ENCODE data around the gene OXCT1. TPM values are rescaled to one million over a fixed set of nuclear protein-coding genes. Genes with fewer than 3 reads are reported as not detected.
"Not testable (repeated sequence)": the region's sequence is repeated elsewhere in the genome, so short reads cannot be mapped to it uniquely, and the experiment has no call there.

OXCT1 gene
- total RNA-seq, 2 donors from 2014 or later, result 31.2 to 50.2 TPM

DNA sequence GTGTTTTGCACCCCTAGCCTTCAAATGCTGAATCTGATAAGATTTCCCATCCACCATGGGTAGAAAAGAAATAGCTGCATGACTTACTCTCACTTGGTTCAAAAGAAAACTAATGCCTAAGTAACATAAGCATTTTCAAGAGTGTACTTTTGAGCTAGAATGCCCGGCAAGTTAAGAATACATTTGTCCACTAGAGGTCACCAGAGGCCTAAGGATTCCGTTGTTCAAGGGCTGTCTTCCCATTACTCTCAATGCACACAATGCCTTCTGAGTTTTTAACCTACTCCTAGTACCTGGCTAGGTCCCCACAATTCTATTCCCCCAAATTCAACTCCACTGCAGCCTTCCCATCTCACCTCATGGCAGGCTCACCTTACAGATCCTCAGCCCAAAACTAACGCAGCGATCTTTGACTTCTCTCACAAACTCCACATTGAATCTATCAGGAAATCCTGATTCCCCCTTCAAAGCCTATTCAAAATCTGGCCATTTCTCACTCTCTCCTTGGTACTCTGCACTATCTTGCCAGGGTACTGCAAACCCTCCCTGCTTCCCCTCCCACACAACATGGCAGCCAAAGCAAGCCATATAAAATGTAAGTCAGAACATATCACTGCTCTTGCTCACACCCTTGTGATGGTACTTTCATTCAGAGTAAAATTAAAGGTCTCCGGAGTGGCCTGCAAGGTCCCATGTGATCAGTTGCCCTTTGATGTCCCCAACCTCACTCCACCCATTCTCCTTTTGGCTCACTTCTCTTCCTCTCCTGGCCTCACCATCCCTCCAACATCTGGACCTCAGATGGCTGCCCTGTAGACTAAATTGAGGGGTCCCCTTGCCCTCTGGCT, 13.4 kb downstream of the OXCT1 start:
- H3K9me3 Mint-ChIP-seq, result no peaks in the 10 kb centered on the region
- no peaks in the 10 kb centered on the region for H3K27me3 Mint-ChIP-seq
- ATAC-seq, result peak; percentile 64 to 74
- H3K4me3 Mint-ChIP-seq, result no peak overlapping the region
- peaks cover 13% of the 10 kb centered on the region for H3K36me3 Mint-ChIP-seq
- DNase-seq (ENCODE audit: low spot score), result peak; percentile 71
- H3K4me1 Mint-ChIP-seq (ENCODE audit: low read depth in 2 of 2), result peaks cover 4 to 6% of the 10 kb centered on the region in 2 donors
- no peak overlapping the region for H3K27ac Mint-ChIP-seq

DNA sequence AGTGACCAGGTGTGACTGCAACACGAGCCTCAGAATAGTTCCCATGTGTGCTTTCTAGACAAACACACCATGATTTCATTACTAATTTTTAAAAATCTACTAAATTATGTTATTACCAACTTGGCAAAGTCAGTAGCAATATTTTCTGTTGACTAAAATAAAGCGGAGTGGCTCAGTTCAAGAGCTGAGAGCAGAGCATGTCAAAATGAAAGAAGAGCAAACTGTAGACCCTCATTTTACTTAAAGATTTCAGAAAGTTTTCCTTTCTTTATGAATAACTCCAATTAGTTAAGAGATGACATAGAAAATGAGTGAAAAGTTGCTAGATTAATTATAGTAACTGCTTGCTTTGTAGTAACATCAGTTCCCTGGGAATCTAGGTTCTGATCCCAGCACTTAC, 17.9 kb downstream of the OXCT1 start:
- Mint-ChIP-seq H3K4me3 (no peak overlapping the region), H3K27me3 (no peaks in the 10 kb centered on the region), H3K9me3 (no peaks in the 10 kb centered on the region), H3K4me1 (ENCODE audit: low read depth in 2 of 2) (peaks cover 6 to 14% of the 10 kb centered on the region in 2 donors), H3K36me3 (peaks cover 33% of the 10 kb centered on the region), H3K27ac (no peak overlapping the region)
- DNase-seq (ENCODE audit: low spot score) (no peak), ATAC-seq (peak in 1 of 2 donors; percentile 43)

DNA sequence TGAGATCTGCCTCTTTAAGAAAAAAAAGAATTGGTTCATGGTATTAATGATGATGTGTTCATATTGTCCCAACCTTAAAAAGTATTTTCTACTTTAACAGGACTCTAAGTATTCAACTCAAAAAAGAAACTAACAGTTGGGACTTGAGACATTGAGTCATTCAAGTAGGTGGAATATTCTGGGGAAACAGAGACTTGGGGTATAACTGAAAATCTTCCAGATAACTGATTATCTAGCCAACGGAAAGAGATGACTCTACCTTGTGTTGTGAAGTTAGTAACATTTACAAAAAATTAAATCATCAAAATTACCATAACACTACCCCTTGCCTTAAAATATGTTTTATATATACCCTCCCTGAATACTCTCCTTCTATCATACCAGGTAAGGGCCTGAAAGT, 19.1 kb downstream of the OXCT1 start:
- peak overlapping the region; percentile 49 for H3K4me3 Mint-ChIP-seq
- peak overlapping the region; percentile 74 to 76 for H3K27ac Mint-ChIP-seq
- no peaks in the 10 kb centered on the region for H3K27me3 Mint-ChIP-seq
- ATAC-seq (no peak), DNase-seq (ENCODE audit: low spot score) (no peak)
- H3K36me3 Mint-ChIP-seq, result peaks cover 33% of the 10 kb centered on the region
- H3K9me3 Mint-ChIP-seq, result no peaks in the 10 kb centered on the region
- peaks cover 6 to 14% of the 10 kb centered on the region in 2 donors for H3K4me1 Mint-ChIP-seq (ENCODE audit: low read depth in 2 of 2)

DNA sequence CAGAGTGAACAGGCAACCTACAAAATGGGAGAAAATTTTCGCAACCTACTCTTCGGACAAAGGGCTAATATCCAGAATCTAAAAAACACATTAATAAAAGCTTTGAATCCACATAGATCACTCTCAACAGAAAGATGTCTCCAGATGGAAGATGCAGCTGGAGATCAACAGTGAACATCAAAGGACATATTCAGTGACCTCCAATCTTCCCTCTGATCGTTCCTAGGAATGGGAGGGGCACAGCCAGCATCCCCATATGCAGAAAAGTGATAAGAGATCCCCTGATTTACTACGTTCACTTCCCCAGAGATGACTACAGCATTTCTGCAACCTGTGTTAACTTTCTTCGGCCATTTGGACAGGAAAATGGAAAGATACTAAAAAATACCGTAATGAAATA, 21.2 kb downstream of the OXCT1 start:
- no peak overlapping the region for H3K27ac Mint-ChIP-seq
- no peak for DNase-seq (ENCODE audit: low spot score)
- no peaks in the 10 kb centered on the region for H3K27me3 Mint-ChIP-seq
- no peak overlapping the region for H3K4me3 Mint-ChIP-seq
- ATAC-seq, result no peak
- peaks cover 6 to 14% of the 10 kb centered on the region in 2 donors for H3K4me1 Mint-ChIP-seq (ENCODE audit: low read depth in 2 of 2)
- peaks cover 33% of the 10 kb centered on the region for H3K36me3 Mint-ChIP-seq
- H3K9me3 Mint-ChIP-seq, result no peaks in the 10 kb centered on the region

DNA sequence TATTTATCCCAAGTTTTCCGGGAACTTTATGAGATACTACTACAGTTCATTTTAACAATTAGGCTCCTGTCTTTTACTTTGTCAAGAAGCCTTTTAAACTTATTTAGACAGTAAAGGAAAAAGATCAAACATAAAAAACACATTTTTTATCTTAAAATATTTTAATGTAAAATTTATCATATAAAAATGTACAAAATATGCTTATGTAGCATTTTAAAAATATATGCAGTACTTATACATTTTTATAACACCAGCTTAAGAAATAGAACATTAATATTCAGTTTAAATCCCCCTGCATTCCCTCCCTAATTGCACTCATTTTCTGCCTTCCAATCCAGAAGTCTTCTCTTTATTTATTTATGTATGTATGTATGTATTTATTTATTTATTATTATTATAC, 24.5 kb downstream of the OXCT1 start:
- DNase-seq (ENCODE audit: low spot score); H3K4me3 Mint-ChIP-seq; H3K4me1 Mint-ChIP-seq (ENCODE audit: low read depth in 2 of 2); H3K9me3 Mint-ChIP-seq; H3K27ac Mint-ChIP-seq; H3K27me3 Mint-ChIP-seq; ATAC-seq: not testable (repeated sequence)
- peaks cover 17% of the 10 kb centered on the region for H3K36me3 Mint-ChIP-seq

DNA sequence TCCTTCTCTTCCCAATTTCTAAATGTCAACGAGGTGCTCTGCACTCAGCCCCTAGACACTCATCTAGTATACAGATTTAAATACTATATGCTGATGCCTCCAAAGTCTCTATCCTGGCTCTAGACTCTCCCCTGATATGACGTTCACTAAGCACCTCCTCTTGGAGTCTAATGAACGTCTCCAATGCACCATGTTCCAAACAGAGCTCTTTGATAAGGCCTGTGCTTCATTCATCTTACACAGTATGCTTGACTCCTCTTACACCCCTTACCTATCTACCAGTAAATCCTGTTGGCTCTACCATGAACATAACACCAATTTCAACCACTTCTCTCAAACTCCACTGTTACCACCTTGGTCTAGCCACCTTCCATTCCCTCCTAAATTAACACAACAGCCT, 25.7 kb downstream of the OXCT1 start:
- H3K9me3 Mint-ChIP-seq, result no peaks in the 10 kb centered on the region
- H3K27ac Mint-ChIP-seq, result no peak overlapping the region
- H3K4me3 Mint-ChIP-seq, result no peak overlapping the region
- DNase-seq (ENCODE audit: low spot score), result no peak
- ATAC-seq, result no peak
- no peaks in the 10 kb centered on the region for H3K27me3 Mint-ChIP-seq
- H3K36me3 Mint-ChIP-seq, result peaks cover 7% of the 10 kb centered on the region
- no peaks in the 10 kb centered on the region for H3K4me1 Mint-ChIP-seq (ENCODE audit: low read depth in 2 of 2)

DNA sequence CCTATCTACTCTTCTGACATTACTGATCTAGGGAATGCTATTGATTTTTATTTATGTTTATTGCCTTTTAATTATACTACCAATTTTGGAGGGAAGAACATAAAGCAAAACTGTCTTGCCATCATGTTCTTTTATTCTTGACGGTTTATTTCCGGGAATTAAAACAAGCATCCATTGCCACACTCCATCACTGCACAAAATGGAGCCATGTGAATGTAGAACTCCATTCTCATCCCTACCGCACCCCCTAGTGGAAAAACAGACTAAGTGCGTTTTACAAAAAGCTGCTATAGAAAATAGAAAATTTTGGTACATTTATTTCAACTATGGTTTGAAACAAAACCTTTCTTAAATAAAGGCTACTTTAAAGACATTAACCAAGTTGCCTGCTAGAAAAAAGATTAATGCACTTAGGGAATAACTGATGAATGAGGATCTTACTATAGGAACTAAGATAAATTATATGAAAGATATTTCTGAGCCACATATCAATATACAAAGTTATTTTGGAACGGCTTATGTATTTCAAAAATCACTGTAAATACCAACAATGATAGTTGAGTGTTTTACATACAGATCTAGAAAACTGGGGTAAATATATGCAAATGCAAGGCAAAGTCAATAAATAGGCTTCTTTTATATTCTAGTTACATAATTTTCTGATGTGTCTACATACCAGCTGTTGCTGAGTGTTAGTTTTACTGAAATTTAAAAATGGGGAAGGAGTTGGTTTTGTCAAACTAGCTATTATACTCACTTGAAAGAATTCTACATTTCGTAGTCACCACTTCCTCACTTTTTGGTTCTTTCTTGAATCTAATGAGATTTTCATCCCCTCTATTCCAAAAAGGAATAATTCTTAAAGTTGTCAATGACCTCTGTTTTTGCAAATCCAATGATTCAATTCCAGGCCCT, 26.5 kb downstream of the OXCT1 start:
- no peaks in the 10 kb centered on the region for H3K36me3 Mint-ChIP-seq
- no peak for ATAC-seq
- no peaks in the 10 kb centered on the region for H3K4me1 Mint-ChIP-seq (ENCODE audit: low read depth in 2 of 2)
- DNase-seq (ENCODE audit: low spot score), result no peak
- H3K9me3 Mint-ChIP-seq, result no peaks in the 10 kb centered on the region
- no peaks in the 10 kb centered on the region for H3K27me3 Mint-ChIP-seq
- no peak overlapping the region for H3K27ac Mint-ChIP-seq
- no peak overlapping the region for H3K4me3 Mint-ChIP-seq

DNA sequence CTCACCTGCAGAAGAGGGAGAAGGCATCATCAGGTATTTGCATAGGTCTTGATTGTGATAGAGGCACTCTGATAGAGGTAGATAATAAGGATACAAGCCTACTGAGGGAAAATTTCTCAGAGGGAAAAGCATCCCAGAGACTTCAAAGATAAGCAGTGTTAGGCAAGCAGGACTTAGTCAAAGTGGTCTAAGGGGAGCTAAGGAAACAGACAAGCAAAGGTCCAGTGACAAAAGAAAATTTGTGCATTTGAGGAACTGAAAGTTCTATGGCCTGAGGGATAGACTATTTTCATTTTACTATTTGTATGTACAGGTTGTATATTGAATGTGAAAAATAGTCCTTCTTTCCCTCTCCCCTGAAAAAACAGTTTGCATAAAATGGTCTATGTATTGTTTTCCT, 27.4 kb downstream of the OXCT1 start:
- DNase-seq (ENCODE audit: low spot score) (no peak), ATAC-seq (no peak)
- Mint-ChIP-seq H3K9me3 (no peaks in the 10 kb centered on the region), H3K27ac (no peak overlapping the region), H3K4me1 (ENCODE audit: low read depth in 2 of 2) (no peaks in the 10 kb centered on the region), H3K27me3 (no peaks in the 10 kb centered on the region), H3K36me3 (no peaks in the 10 kb centered on the region), H3K4me3 (no peak overlapping the region)

DNA sequence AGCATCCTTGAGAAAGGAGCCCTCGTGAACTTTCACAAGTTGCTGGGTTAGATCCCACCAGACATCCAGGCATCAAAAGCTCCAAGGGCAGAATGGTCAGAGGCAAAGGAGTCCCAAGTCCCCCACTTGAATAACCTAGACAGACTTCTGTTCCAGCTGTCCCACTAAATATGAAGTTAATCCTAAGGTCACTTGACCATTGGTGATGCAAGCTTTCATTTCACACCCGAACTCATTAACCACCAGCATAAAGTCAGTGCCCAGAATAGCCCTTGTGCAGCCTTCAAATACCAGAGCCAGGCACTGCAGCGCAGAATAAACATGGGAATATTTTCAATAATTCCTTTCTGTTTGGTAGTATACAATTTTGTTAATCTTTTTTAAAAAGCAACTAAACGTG, 28.9 kb downstream of the OXCT1 start:
- Mint-ChIP-seq H3K27me3 (no peaks in the 10 kb centered on the region), H3K36me3 (no peaks in the 10 kb centered on the region), H3K4me3 (no peak overlapping the region), H3K4me1 (ENCODE audit: low read depth in 2 of 2) (peaks cover 0 to 3% of the 10 kb centered on the region in 2 donors), H3K27ac (no peak overlapping the region), H3K9me3 (no peaks in the 10 kb centered on the region)
- DNase-seq (ENCODE audit: low spot score) (no peak), ATAC-seq (no peak)

DNA sequence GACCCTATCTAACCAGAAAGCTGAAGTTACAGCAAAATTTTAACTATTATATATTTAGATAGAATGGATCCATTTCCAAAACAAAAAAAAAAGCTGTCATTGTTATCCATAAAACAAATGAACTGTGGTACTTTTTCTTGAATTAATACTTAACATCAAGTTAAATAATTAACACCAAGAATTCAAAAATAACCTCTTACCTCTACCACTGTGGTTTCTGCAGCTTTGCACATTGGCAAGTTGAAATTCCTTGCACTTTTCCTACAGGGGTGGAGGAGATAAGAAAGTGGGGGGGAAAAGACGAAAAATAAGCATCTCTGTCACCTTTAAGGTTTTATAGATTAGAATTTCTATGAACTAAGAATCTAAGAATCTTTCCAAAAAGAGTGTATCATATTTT, 30.0 kb downstream of the OXCT1 start:
- Mint-ChIP-seq H3K36me3 (no peaks in the 10 kb centered on the region), H3K27ac (no peak overlapping the region), H3K27me3 (no peaks in the 10 kb centered on the region), H3K4me1 (ENCODE audit: low read depth in 2 of 2) (peaks cover 0 to 3% of the 10 kb centered on the region in 2 donors), H3K9me3 (no peaks in the 10 kb centered on the region), H3K4me3 (no peak overlapping the region)
- ATAC-seq (no peak), DNase-seq (ENCODE audit: low spot score) (no peak)

DNA sequence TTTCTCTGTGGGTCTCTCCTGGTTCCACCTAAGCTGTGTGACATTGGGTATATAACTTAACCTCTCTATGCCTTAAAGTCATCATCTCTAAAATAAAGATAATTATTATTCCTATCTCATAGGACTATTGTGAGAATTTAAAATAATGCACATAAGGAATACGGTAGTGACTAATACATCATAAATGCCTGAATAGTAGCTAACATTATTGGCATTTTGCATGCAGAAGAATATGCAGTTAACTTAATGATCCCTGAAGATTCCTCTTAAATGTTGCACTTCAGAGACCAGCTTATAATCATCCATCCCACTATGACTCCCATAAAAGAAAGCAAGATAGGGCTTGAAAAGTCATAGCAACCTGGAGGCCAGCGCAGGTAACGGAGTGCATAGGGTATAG, 32.4 kb downstream of the OXCT1 start:
- H3K4me1 Mint-ChIP-seq (ENCODE audit: low read depth in 2 of 2), result peaks cover 6 to 11% of the 10 kb centered on the region in 2 donors
- H3K27me3 Mint-ChIP-seq, result no peaks in the 10 kb centered on the region
- no peak overlapping the region for H3K27ac Mint-ChIP-seq
- H3K9me3 Mint-ChIP-seq, result no peaks in the 10 kb centered on the region
- no peak for ATAC-seq
- no peak overlapping the region for H3K4me3 Mint-ChIP-seq
- no peak for DNase-seq (ENCODE audit: low spot score)
- H3K36me3 Mint-ChIP-seq, result peaks cover 21% of the 10 kb centered on the region

DNA sequence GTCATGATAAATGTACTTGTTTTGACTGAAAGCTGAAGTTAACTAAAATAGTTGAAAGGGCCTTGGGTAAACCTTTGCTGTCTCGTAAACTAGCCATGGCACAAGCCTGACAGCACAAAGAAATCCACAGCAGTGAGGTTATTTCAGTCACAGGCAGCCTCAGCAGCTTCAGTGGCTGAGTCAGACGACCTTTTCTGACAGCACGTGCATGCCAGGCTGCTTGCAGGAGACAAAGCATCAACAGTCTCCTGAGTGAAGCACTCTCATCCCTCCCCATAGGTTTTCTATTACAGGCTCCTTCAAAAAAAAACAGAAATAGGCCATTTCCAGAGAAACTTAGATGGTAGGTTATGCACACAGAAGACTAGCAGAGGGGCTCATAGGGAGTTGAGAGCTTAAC, 34.6 kb downstream of the OXCT1 start:
- H3K27me3 Mint-ChIP-seq, result no peaks in the 10 kb centered on the region
- H3K4me1 Mint-ChIP-seq (ENCODE audit: low read depth in 2 of 2), result peaks cover 9 to 20% of the 10 kb centered on the region in 2 donors
- DNase-seq (ENCODE audit: low spot score), result no peak
- H3K9me3 Mint-ChIP-seq, result no peaks in the 10 kb centered on the region
- H3K36me3 Mint-ChIP-seq, result peaks cover 41% of the 10 kb centered on the region
- ATAC-seq, result no peak
- H3K4me3 Mint-ChIP-seq, result no peak overlapping the region
- H3K27ac Mint-ChIP-seq, result no peak overlapping the region

DNA sequence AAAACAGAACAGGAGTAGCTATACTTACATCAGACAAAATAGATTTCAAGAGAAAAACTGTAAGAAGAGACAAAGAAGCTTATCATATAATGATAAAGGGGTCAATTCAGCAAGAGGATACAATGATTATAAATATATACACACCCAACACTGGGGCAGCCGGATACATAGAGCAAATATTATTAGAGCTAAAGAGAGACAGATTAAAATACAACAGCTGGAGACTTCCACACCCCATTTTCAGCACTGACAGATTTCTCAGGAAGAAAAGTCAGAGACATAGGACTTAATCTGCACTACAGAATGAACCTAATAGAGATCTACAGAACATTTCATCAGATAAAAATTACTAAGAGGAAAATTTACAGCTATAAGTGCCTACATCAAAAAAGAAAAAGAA, 35.7 kb downstream of the OXCT1 start:
- ATAC-seq (no peak), DNase-seq (ENCODE audit: low spot score) (no peak)
- H3K4me3 Mint-ChIP-seq, result no peak overlapping the region
- H3K36me3 Mint-ChIP-seq, result peaks cover 41% of the 10 kb centered on the region
- H3K9me3 Mint-ChIP-seq, result no peaks in the 10 kb centered on the region
- H3K27ac Mint-ChIP-seq, result no peak overlapping the region
- H3K27me3 Mint-ChIP-seq, result no peaks in the 10 kb centered on the region
- peaks cover 9 to 20% of the 10 kb centered on the region in 2 donors for H3K4me1 Mint-ChIP-seq (ENCODE audit: low read depth in 2 of 2)

DNA sequence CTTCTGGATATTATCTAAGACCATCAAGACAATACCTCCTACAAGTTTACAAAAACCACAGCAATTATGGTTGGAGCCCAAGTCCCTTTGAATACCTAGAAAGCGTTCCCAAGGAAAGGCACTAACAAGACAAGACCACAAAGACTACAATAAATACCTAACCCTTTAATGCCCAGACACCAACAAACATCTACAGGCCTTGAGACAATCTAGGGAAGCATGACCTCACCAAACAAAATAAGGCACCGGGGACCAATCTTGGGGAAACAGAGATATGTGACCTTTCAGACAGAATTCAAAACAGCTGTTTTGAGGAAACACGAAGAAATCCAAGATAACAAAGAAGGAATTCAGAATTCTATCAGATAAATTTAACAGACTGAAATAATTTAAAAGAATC, 37.8 kb downstream of the OXCT1 start:
- H3K4me3 Mint-ChIP-seq, result no peak overlapping the region
- no peak overlapping the region for H3K27ac Mint-ChIP-seq
- ATAC-seq (no peak), DNase-seq (ENCODE audit: low spot score) (no peak)
- peaks cover 44% of the 10 kb centered on the region for H3K36me3 Mint-ChIP-seq
- H3K27me3 Mint-ChIP-seq, result no peaks in the 10 kb centered on the region
- H3K4me1 Mint-ChIP-seq (ENCODE audit: low read depth in 2 of 2), result peaks cover 9 to 20% of the 10 kb centered on the region in 2 donors
- H3K9me3 Mint-ChIP-seq, result no peaks in the 10 kb centered on the region

Data from natural killer cell treated with Interleukin-12 subunit alpha and Interleukin-12 subunit beta and Interleukin-15 and Interleukin-18, amount 100 ng/mL, for 72 hours (primary cell).